ENCODE results near the gene SPATA16.

Gene SPATA16

DNA sequence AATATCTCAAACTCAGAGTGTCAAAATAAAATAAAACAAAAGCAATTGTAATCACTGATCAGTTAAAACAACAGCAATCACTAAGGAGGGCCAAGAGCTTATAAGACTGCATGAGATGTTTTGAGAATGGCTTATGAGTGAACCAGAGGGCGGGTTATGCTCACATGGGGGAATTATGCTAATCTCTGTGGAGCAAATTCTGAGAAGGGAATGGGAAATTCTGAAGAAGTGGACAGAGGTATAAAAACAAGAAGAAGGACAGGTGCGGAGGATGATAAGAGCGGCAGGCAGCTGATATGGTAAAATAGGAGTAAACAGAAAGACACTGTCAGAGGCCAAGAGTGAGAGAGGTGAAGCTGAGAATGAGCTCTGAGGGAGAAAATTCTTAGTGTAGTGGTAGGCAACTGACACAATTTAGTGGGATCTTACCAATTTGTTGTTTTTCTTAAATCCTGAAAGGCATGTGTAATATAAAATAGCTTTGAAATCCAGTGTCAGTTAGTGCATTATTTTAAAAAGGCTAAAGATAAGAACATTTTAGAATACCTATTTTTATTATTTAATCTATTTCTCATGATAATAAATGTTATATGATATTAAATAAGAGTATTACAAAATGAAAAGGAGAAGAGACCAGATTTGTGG lies 133.8 kb downstream of the SPATA16 start:
- no peaks in the 10 kb centered on the region for H3K4me1 ChIP-seq (ENCODE audit: low read length)
- H3K4me3 ChIP-seq (ENCODE audit: low read length), result no peak overlapping the region
- H4K20me1 ChIP-seq (ENCODE audit: insufficient read depth, low read length), result no peaks in the 10 kb centered on the region
- DNase-seq, result no peak
- H3K27ac ChIP-seq (ENCODE audit: low read length), result no peak overlapping the region
- H3K9ac ChIP-seq (ENCODE audit: low read length), result no peak overlapping the region
- H3F3A ChIP-seq (ENCODE audit: insufficient read depth, low read length), result no peaks in the 10 kb centered on the region
- TF ChIP-seq EZH2 (optimal IDR thresholded peaks at IDR 0.05; ENCODE audit: low read depth, low read length) (no peak), EZH2phosphoT487 (IDR thresholded peaks at IDR 0.05; ENCODE audit: low read length) (no peak)
- TF ChIP-seq, protein P1, sequence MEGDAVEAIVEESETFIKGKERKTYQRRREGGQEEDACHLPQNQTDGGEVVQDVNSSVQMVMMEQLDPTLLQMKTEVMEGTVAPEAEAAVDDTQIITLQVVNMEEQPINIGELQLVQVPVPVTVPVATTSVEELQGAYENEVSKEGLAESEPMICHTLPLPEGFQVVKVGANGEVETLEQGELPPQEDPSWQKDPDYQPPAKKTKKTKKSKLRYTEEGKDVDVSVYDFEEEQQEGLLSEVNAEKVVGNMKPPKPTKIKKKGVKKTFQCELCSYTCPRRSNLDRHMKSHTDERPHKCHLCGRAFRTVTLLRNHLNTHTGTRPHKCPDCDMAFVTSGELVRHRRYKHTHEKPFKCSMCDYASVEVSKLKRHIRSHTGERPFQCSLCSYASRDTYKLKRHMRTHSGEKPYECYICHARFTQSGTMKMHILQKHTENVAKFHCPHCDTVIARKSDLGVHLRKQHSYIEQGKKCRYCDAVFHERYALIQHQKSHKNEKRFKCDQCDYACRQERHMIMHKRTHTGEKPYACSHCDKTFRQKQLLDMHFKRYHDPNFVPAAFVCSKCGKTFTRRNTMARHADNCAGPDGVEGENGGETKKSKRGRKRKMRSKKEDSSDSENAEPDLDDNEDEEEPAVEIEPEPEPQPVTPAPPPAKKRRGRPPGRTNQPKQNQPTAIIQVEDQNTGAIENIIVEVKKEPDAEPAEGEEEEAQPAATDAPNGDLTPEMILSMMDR (IDR thresholded peaks at IDR 0.05; ENCODE audit: low read length), result no peak
- H3K9me2 ChIP-seq (replicated peaks; ENCODE audit: insufficient read depth, low read length), result no peaks in the 10 kb centered on the region
- no peaks in the 10 kb centered on the region for H3K27me3 ChIP-seq (replicated peaks; ENCODE audit: insufficient read depth, low read length)
- no peaks in the 10 kb centered on the region for H3K79me2 ChIP-seq (ENCODE audit: low read length)
- no peaks in the 10 kb centered on the region for H3K9me3 ChIP-seq (replicated peaks; ENCODE audit: insufficient read depth, low read length)
- H2AFZ ChIP-seq (ENCODE audit: low read length), result no peak overlapping the region
- no peak overlapping the region for H3K4me2 ChIP-seq (ENCODE audit: low read depth, low read length)
- no peaks in the 10 kb centered on the region for H3K36me3 ChIP-seq (replicated peaks; ENCODE audit: insufficient read depth, low read length)

GRCh38 chr3:173006006-173006405 lies 135.0 kb downstream of the SPATA16 start:
- Histone ChIP-seq H3K27me3 (replicated peaks; ENCODE audit: insufficient read depth, low read length) (no peaks in the 10 kb centered on the region), H4K20me1 (ENCODE audit: insufficient read depth, low read length) (no peaks in the 10 kb centered on the region), H3K27ac (ENCODE audit: low read length) (no peak overlapping the region), H3K9me2 (replicated peaks; ENCODE audit: insufficient read depth, low read length) (no peaks in the 10 kb centered on the region), H3K9ac (ENCODE audit: low read length) (no peak overlapping the region), H3K36me3 (replicated peaks; ENCODE audit: insufficient read depth, low read length) (no peaks in the 10 kb centered on the region), H3K9me3 (replicated peaks; ENCODE audit: insufficient read depth, low read length) (no peaks in the 10 kb centered on the region), H3K4me1 (ENCODE audit: low read length) (no peaks in the 10 kb centered on the region), H3K4me2 (ENCODE audit: low read depth, low read length) (no peak overlapping the region), H2AFZ (ENCODE audit: low read length) (no peak overlapping the region), H3F3A (ENCODE audit: insufficient read depth, low read length) (no peaks in the 10 kb centered on the region), H3K4me3 (ENCODE audit: low read length) (no peak overlapping the region), H3K79me2 (ENCODE audit: low read length) (no peaks in the 10 kb centered on the region)
- no peak for DNase-seq
- TF ChIP-seq EZH2phosphoT487 (IDR thresholded peaks at IDR 0.05; ENCODE audit: low read length), result no peak
- TF ChIP-seq, protein P1 (IDR thresholded peaks at IDR 0.05; ENCODE audit: low read length), result no peak
- no peak for TF ChIP-seq EZH2 (optimal IDR thresholded peaks at IDR 0.05; ENCODE audit: low read depth, low read length)

GRCh38 chr3:173004681-173005080 lies 136.4 kb downstream of the SPATA16 start:
- no peaks in the 10 kb centered on the region for H3K9me2 ChIP-seq (replicated peaks; ENCODE audit: insufficient read depth, low read length)
- TF ChIP-seq EZH2 (optimal IDR thresholded peaks at IDR 0.05; ENCODE audit: low read depth, low read length) (no peak), EZH2phosphoT487 (IDR thresholded peaks at IDR 0.05; ENCODE audit: low read length) (no peak)
- TF ChIP-seq, protein P1 (IDR thresholded peaks at IDR 0.05; ENCODE audit: low read length), result no peak
- DNase-seq, result no peak
- no peaks in the 10 kb centered on the region for H3K4me1 ChIP-seq (ENCODE audit: low read length)
- no peak overlapping the region for H3K9ac ChIP-seq (ENCODE audit: low read length)
- no peak overlapping the region for H2AFZ ChIP-seq (ENCODE audit: low read length)
- no peaks in the 10 kb centered on the region for H3K9me3 ChIP-seq (replicated peaks; ENCODE audit: insufficient read depth, low read length)
- H3F3A ChIP-seq (ENCODE audit: insufficient read depth, low read length), result no peaks in the 10 kb centered on the region
- no peak overlapping the region for H3K27ac ChIP-seq (ENCODE audit: low read length)
- no peak overlapping the region for H3K4me3 ChIP-seq (ENCODE audit: low read length)
- no peaks in the 10 kb centered on the region for H3K36me3 ChIP-seq (replicated peaks; ENCODE audit: insufficient read depth, low read length)
- no peaks in the 10 kb centered on the region for H3K27me3 ChIP-seq (replicated peaks; ENCODE audit: insufficient read depth, low read length)
- H3K79me2 ChIP-seq (ENCODE audit: low read length), result no peaks in the 10 kb centered on the region
- H3K4me2 ChIP-seq (ENCODE audit: low read depth, low read length), result no peak overlapping the region
- no peaks in the 10 kb centered on the region for H4K20me1 ChIP-seq (ENCODE audit: insufficient read depth, low read length)
